ENCODE data around the gene SUN1. TPM values are rescaled to one million over a fixed set of nuclear protein-coding genes. Genes with fewer than 3 reads are reported as not detected.

The SUN1 gene
- total and polyA plus RNA-seq, 4 donors: 24.8 to 162 (median 40.1) TPM

GRCh38 chr7:855686-856369 lies 23.6 kb downstream of the SUN1 start:
- peaks cover 8 to 51% (median 34%) of the 10 kb centered on the region in 4 donors for H3K36me3 ChIP-seq (ENCODE audit: control insufficient read depth in 4 of 4, insufficient read depth in 3 of 4, low read depth in 1 of 4, low read length in 3 of 4)
- no peaks in the 10 kb centered on the region for H3K27me3 ChIP-seq (ENCODE audit: control insufficient read depth in 4 of 4, insufficient read depth in 4 of 4, low read length in 3 of 4)
- 69% methylated on average over 29 of the region's 29 CpGs for WGBS
- no peak for DNase-seq (ENCODE audit: low spot score)
- H3K4me1 ChIP-seq (ENCODE audit: control insufficient read depth in 4 of 4, insufficient read depth in 4 of 4, low read length in 3 of 4): peaks cover 7 to 32% (median 19%) of the 10 kb centered on the region in 4 donors
- no peaks in the 10 kb centered on the region for H3K9me3 ChIP-seq (ENCODE audit: control insufficient read depth in 4 of 4, low read length in 3 of 4)
- no peak overlapping the region for H3K4me3 ChIP-seq (ENCODE audit: low read depth in 1 of 3, low read length in 3 of 3)
- peak overlapping the region; percentile 87 to 93 for H3K27ac ChIP-seq (ENCODE audit: low read depth in 1 of 2, low read length in 2 of 2)
- peak overlapping the region; percentile 58 to 73 for H3K9ac ChIP-seq (ENCODE audit: low read depth in 1 of 2, low read length in 2 of 2)
- TF ChIP-seq FOXA1 (IDR thresholded peaks at IDR 0.05): no peak
- peak; percentile 85 to 90 for TF ChIP-seq HNF4A (conservative IDR thresholded peaks at IDR 0.05)
- TF ChIP-seq TAF1 (conservative IDR thresholded peaks at IDR 0.05): no peak
- TF ChIP-seq ATF3 (IDR thresholded peaks at IDR 0.05): no peak
- TF ChIP-seq ZBTB33 (IDR thresholded peaks at IDR 0.05): no peak
- peak; percentile 42 for TF ChIP-seq FOXA2 (IDR thresholded peaks at IDR 0.05)
- peak; percentile 70 for TF ChIP-seq YY1 (IDR thresholded peaks at IDR 0.05)
- TF ChIP-seq CTCF (IDR thresholded peaks at IDR 0.05; ENCODE audit: low read depth, low read length, missing input control): no peak
- TF ChIP-seq HNF4G (IDR thresholded peaks at IDR 0.05): peak; percentile 52
- TF ChIP-seq NR2F2 (IDR thresholded peaks at IDR 0.05): no peak
- TF ChIP-seq GABPA (IDR thresholded peaks at IDR 0.05 in 1 of 2, conservative IDR thresholded peaks at IDR 0.05 in 1 of 2): peak in 1 of 2 donors; percentile 15
- TF ChIP-seq MAX (IDR thresholded peaks at IDR 0.05): no peak
- TF ChIP-seq RAD21 (IDR thresholded peaks at IDR 0.05): peak; percentile 42 to 43
- TF ChIP-seq REST (IDR thresholded peaks at IDR 0.05): peak; percentile 86
- TF ChIP-seq JUND (IDR thresholded peaks at IDR 0.05): peak in 1 of 2 donors; percentile 55
- TF ChIP-seq RXRA (IDR thresholded peaks at IDR 0.05): peak; percentile 41 to 82
- TF ChIP-seq EGR1 (IDR thresholded peaks at IDR 0.05; ENCODE audit: low read depth in 2 of 2): no peak
- peak; percentile 77 for TF ChIP-seq SP1 (IDR thresholded peaks at IDR 0.05)
